MCF 10A (cell line): Measurements from ENCODE around the gene AKAP13. TPM values are rescaled to one million over a fixed set of nuclear protein-coding genes. Genes with fewer than 3 reads are reported as not detected.

Experiments
- BruUV-seq: library from RNA; stranded (reverse); fragments of 400-500 nt; replicated peaks from 2 replicates; lab custom pipeline; 2021; lab: Mats Ljungman, UMichigan
- CTCF ChIA-PET: fragments of 300-600 bp; sonication (Branson Sonifier 250); formaldehyde crosslinking; extraction: SDS; loops from one replicate; lab custom pipeline; 2021; ENCODE audit warnings: antibody characterized with exemption, inconsistent platforms; lab: Yijun Ruan, JAX
- POLR2A ChIA-PET: fragments of 300-600, 350-650 bp; sonication (Branson Sonifier 250); formaldehyde crosslinking; extraction: SDS; loops from one replicate; lab custom pipeline; 2020; ENCODE audit warnings: antibody characterized with exemption, inconsistent platforms; lab: Yijun Ruan, JAX
- DNase-seq: peaks from one replicate; pipeline ENCODE4 v3.0.0-alpha.2; 2018; ENCODE audit not compliant: unreplicated experiment
- H3K27ac Mint-ChIP-seq: one replicate; pipeline ENCODE4 v1.8.0; 2022; ENCODE audit warnings: mild to moderate bottlenecking, low read depth, mixed read lengths; ENCODE audit not compliant: unreplicated experiment
- H3K27me3 Mint-ChIP-seq: one replicate; pipeline ENCODE4 v1.8.0; 2022; ENCODE audit warnings: mixed read lengths; ENCODE audit not compliant: insufficient read depth, unreplicated experiment
- H3K36me3 Mint-ChIP-seq: one replicate; pipeline ENCODE4 v1.8.0; 2022; ENCODE audit warnings: mild to moderate bottlenecking, moderate library complexity, mixed read lengths; ENCODE audit not compliant: insufficient read depth, unreplicated experiment
- H3K4me1 Mint-ChIP-seq: one replicate; pipeline ENCODE4 v1.8.0; 2022; ENCODE audit warnings: mixed read lengths; ENCODE audit not compliant: insufficient read depth, unreplicated experiment
- H3K4me3 Mint-ChIP-seq: one replicate; pipeline ENCODE4 v1.8.0; 2022; ENCODE audit warnings: mild to moderate bottlenecking, moderate library complexity, mixed read lengths; ENCODE audit not compliant: unreplicated experiment
- H3K9me3 Mint-ChIP-seq: one replicate; pipeline ENCODE4 v1.8.0; 2022; ENCODE audit warnings: mixed read lengths; ENCODE audit not compliant: unreplicated experiment
- CTCF ChIP-seq: fragments of 200-600 bp; IDR thresholded peaks from one replicate; pipeline ENCODE4 v1.8.0; 2022; ENCODE audit warnings: antibody characterized with exemption, mild to moderate bottlenecking; ENCODE audit not compliant: unreplicated experiment
- intact Hi-C: fragments of 100-400 bp; cut with micrococcal nuclease; formaldehyde crosslinking; loops from 2 replicates; pipeline ENCODE4 v1.14.1; 2022
- total RNA-seq: library from RNA; stranded (reverse); gene quantifications from 2 replicates; pipeline ENCODE4 v1.2.3, GENCODE V29; 2022

The AKAP13 gene
- total RNA-seq, 1 experiment from 2014 or later, result 65.7 TPM

GRCh38 chr15:85509973-85510372 is 129.6 kb downstream of the AKAP13 start:
- Mint-ChIP-seq H3K27me3 (no peaks in the 10 kb centered on the region), H3K4me1 (peaks cover 31% of the 10 kb centered on the region), H3K9me3 (no peaks in the 10 kb centered on the region), H3K4me3 (no peak overlapping the region), H3K36me3 (peaks cover 9% of the 10 kb centered on the region), H3K27ac (no peak overlapping the region)
- ChIA-PET CTCF (interaction anchor here (0.6 to 2.3 kb wide), 4 partner anchors 13 to 192 kb away, joined by 4 to 8 read pairs (median 6); no protein-coding TSS in a partner anchor), POLR2A (interaction anchor here (1.1 kb wide), 1 partner anchor 121 kb away, joined by 3 read pairs; no protein-coding TSS in a partner anchor)
- TF ChIP-seq CTCF, result no peak
- intact Hi-C loops, result no loop called here
- BruUV-seq, result no TSS peak
- DNase-seq, result no peak

- intact Hi-C loops, result no loop called here
- Mint-ChIP-seq H3K4me1 (peaks cover 28% of the 10 kb centered on the region), H3K27ac (no peak overlapping the region), H3K9me3 (no peaks in the 10 kb centered on the region), H3K27me3 (no peaks in the 10 kb centered on the region), H3K36me3 (peaks cover 4% of the 10 kb centered on the region), H3K4me3 (no peak overlapping the region)
- no TSS peak for BruUV-seq
- no peak for TF ChIP-seq CTCF
- CTCF ChIA-PET, result interaction anchor here (0.6 to 1.1 kb wide), 2 partner anchors 107 to 218 kb away, joined by 3 to 4 read pairs; no protein-coding TSS in a partner anchor
- POLR2A ChIA-PET, result no interaction called here
- no peak for DNase-seq
Observed at GRCh38 chr15:85514413-85514812, 134.0 kb downstream of the AKAP13 start.

GRCh38 chr15:85515212-85515611 is 134.8 kb downstream of the AKAP13 start:
- peaks cover 4% of the 10 kb centered on the region for H3K36me3 Mint-ChIP-seq
- no peak for TF ChIP-seq CTCF
- CTCF ChIA-PET, result interaction anchor here (0.7 to 1.2 kb wide), 3 partner anchors 11 to 219 kb away, joined by 3 to 4 read pairs (median 3); no protein-coding TSS in a partner anchor
- peaks cover 28% of the 10 kb centered on the region for H3K4me1 Mint-ChIP-seq
- H3K4me3 Mint-ChIP-seq, result no peak overlapping the region
- no peaks in the 10 kb centered on the region for H3K27me3 Mint-ChIP-seq
- POLR2A ChIA-PET, result no interaction called here
- no TSS peak for BruUV-seq
- no peak overlapping the region for H3K27ac Mint-ChIP-seq
- no peaks in the 10 kb centered on the region for H3K9me3 Mint-ChIP-seq
- intact Hi-C loops, result no loop called here
- no peak for DNase-seq

GRCh38 chr15:85517086-85517485 is 136.7 kb downstream of the AKAP13 start:
- Mint-ChIP-seq H3K4me1 (peaks cover 30% of the 10 kb centered on the region), H3K9me3 (no peaks in the 10 kb centered on the region), H3K27me3 (no peaks in the 10 kb centered on the region), H3K27ac (no peak overlapping the region), H3K4me3 (no peak overlapping the region), H3K36me3 (peaks cover 20% of the 10 kb centered on the region)
- ChIA-PET CTCF (interaction anchor here (0.9 kb wide), 1 partner anchor 12 kb away, joined by 5 read pairs; no protein-coding TSS in a partner anchor), POLR2A (no interaction called here)
- TF ChIP-seq CTCF, result no peak
- no TSS peak for BruUV-seq
- no peak for DNase-seq
- intact Hi-C loops, result no loop called here
